Loucy (cell line): Measurements from ENCODE around the gene CD163.

Source experiments
- EZH2phosphoT487 ChIP-seq: fragments of 200-600 bp; IDR thresholded peaks from 2 replicates; pipeline ENCODE4 v1.6.1; 2018; ENCODE audit warnings: antibody characterized with exemption, mild to moderate bottlenecking, moderate library complexity, borderline replicate concordance
- TF ChIP-seq, protein P1 (sequence below): fragments of 200-600 bp; sonication (generic); conservative IDR thresholded peaks from 2 replicates; pipeline ENCODE4 v1.5.1; 2014; ENCODE audit warnings: mild to moderate bottlenecking, antibody characterized with exemption, low read length

DNA sequence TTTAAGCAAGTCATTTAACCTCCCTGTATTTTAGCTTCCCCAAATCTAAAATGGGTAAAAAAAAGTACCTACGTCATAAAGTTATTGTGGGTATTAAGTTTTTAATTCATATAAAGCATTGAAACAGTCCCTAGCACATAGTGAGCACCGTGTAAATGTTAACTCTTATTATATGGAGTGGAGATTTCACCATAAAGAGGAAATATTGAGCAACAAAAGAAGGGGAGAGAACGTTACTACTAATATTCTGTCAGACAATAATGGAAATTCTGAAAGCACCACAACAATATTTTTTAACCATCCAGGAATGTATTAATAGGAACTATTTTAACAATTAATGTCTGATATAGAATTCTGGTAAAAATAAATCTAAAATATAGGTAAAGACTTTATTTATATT lies 51.8 kb downstream of the CD163 start:
- TF ChIP-seq, protein P1, sequence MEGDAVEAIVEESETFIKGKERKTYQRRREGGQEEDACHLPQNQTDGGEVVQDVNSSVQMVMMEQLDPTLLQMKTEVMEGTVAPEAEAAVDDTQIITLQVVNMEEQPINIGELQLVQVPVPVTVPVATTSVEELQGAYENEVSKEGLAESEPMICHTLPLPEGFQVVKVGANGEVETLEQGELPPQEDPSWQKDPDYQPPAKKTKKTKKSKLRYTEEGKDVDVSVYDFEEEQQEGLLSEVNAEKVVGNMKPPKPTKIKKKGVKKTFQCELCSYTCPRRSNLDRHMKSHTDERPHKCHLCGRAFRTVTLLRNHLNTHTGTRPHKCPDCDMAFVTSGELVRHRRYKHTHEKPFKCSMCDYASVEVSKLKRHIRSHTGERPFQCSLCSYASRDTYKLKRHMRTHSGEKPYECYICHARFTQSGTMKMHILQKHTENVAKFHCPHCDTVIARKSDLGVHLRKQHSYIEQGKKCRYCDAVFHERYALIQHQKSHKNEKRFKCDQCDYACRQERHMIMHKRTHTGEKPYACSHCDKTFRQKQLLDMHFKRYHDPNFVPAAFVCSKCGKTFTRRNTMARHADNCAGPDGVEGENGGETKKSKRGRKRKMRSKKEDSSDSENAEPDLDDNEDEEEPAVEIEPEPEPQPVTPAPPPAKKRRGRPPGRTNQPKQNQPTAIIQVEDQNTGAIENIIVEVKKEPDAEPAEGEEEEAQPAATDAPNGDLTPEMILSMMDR: no peak
- TF ChIP-seq EZH2phosphoT487: no peak
